Measurements from ENCODE around the gene CMTM3. TPM values are rescaled to one million over a fixed set of nuclear protein-coding genes. Genes with fewer than 3 reads are reported as not detected.

The CMTM3 gene
- total and polyA plus RNA-seq, 2 of the 4 experiments (the other 2 are of a cell fraction), result 4.5 to 35.5 TPM

GRCh38 chr16:66637806-66638205 is 33.3 kb downstream of the CMTM3 start:
- DNase-seq (no peak), ATAC-seq (ENCODE audit: low read depth) (no peak)
- Histone ChIP-seq H2AFZ (replicated peaks; ENCODE audit: low read length, poor library complexity) (no peak overlapping the region), H2BK120ac (ENCODE audit: low read depth, low read length) (no peak overlapping the region), H4K91ac (ENCODE audit: insufficient read depth, low read depth, low read length) (no peak overlapping the region), H3K9ac (ENCODE audit: low read depth, low read length) (no peak overlapping the region), H3K36me3 (ENCODE audit: control insufficient read depth, insufficient read depth, low read length) (no peaks in the 10 kb centered on the region), H4K5ac (ENCODE audit: low read depth, low read length) (no peak overlapping the region), H3K27ac (ENCODE audit: insufficient read depth, low read length) (no peak overlapping the region), H3K4me3 (ENCODE audit: insufficient read depth, low read depth, low read length) (no peak overlapping the region), H2BK5ac (ENCODE audit: low read depth, low read length, poor library complexity, severe bottlenecking) (no peak overlapping the region), H4K8ac (ENCODE audit: low read depth in 2 of 2, low read length in 2 of 2) (no peak overlapping the region), H3K9me3 (ENCODE audit: control insufficient read depth, insufficient read depth, low read length) (no peaks in the 10 kb centered on the region), H2BK15ac (ENCODE audit: low read depth, low read length) (no peak overlapping the region), H3K9me1 (ENCODE audit: insufficient read depth, low read length) (peaks cover 6% of the 10 kb centered on the region; the same call in 1 of the 2 replicates), H3K18ac (ENCODE audit: low read depth, low read length) (no peak overlapping the region), H3K4me1 (ENCODE audit: control insufficient read depth, insufficient read depth, low read length) (peaks cover 8% of the 10 kb centered on the region; the same call in 1 of the 2 replicates), H2BK20ac (ENCODE audit: low read depth, low read length) (no peak overlapping the region), H4K20me1 (ENCODE audit: insufficient read depth, low read length) (no peaks in the 10 kb centered on the region), H3K56ac (ENCODE audit: extremely low read depth, insufficient read depth, low read length) (no peak overlapping the region), H2AK9ac (replicated peaks; ENCODE audit: low read depth, low read length, poor library complexity) (no peak overlapping the region), H3K23ac (ENCODE audit: low read depth, low read length) (no peak overlapping the region), H2AK5ac (ENCODE audit: low read depth, low read length) (no peak overlapping the region), H3K79me1 (ENCODE audit: low read depth in 1 of 2, low read length in 2 of 2) (no peaks in the 10 kb centered on the region), H3K14ac (replicated peaks; ENCODE audit: low read depth, low read length) (no peak overlapping the region), H3K27me3 (ENCODE audit: control insufficient read depth, insufficient read depth, low read length) (no peaks in the 10 kb centered on the region), H3K4me2 (ENCODE audit: low read depth, low read length) (no peak overlapping the region), H3K4ac (ENCODE audit: low read depth, low read length) (no peak overlapping the region)
- in situ Hi-C loops (cut with MboI; ENCODE audit: low sequenced_read_pairs), result no loop called here
- CTCF ChIA-PET, result interaction anchor here (1.4 kb wide), 1 partner anchor 13 kb away, joined by 4 read pairs; no protein-coding TSS in a partner anchor
- TF ChIP-seq RCOR1 (IDR thresholded peaks at IDR 0.05; ENCODE audit: insufficient replicate concordance, low read length) (no peak), USF2 (IDR thresholded peaks at IDR 0.05; ENCODE audit: low read depth, low read length) (no peak), MAZ (IDR thresholded peaks at IDR 0.05; ENCODE audit: borderline replicate concordance, low read depth, low read length) (no peak), BHLHE40 (IDR thresholded peaks at IDR 0.05; ENCODE audit: low read depth, low read length) (no peak), POLR2A (IDR thresholded peaks at IDR 0.05; ENCODE audit: low read depth, low read length) (no peak), ELK1 (IDR thresholded peaks at IDR 0.05; ENCODE audit: borderline replicate concordance, low read depth, low read length) (no peak), CHD1 (IDR thresholded peaks at IDR 0.05; ENCODE audit: low read depth, low read length) (no peak)
- TF ChIP-seq, protein P1, sequence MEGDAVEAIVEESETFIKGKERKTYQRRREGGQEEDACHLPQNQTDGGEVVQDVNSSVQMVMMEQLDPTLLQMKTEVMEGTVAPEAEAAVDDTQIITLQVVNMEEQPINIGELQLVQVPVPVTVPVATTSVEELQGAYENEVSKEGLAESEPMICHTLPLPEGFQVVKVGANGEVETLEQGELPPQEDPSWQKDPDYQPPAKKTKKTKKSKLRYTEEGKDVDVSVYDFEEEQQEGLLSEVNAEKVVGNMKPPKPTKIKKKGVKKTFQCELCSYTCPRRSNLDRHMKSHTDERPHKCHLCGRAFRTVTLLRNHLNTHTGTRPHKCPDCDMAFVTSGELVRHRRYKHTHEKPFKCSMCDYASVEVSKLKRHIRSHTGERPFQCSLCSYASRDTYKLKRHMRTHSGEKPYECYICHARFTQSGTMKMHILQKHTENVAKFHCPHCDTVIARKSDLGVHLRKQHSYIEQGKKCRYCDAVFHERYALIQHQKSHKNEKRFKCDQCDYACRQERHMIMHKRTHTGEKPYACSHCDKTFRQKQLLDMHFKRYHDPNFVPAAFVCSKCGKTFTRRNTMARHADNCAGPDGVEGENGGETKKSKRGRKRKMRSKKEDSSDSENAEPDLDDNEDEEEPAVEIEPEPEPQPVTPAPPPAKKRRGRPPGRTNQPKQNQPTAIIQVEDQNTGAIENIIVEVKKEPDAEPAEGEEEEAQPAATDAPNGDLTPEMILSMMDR (conservative IDR thresholded peaks at IDR 0.05; ENCODE audit: low read depth, low read length), result no peak
- dilution Hi-C loops (cut with HindIII; ENCODE audit: low sequenced_read_pairs, unreplicated experiment), result no loop called here
- intact Hi-C loops (cut with micrococcal nuclease), result no loop called here
- 100% methylated on average over 2 of the region's 3 CpGs; no CpG with 5 or more reads in 1 of the 2 experiments for WGBS, 2 experiments (ENCODE audit: extremely low coverage in 2 of 2, insufficient read length in 1 of 2)
- no TSS peak for BruUV-seq (replicated peaks)
- POLR2A ChIA-PET (ENCODE audit: unreplicated experiment), result no interaction called here
